ENCODE results near the gene ZNF425. TPM values are rescaled to one million over a fixed set of nuclear protein-coding genes. Genes with fewer than 3 reads are reported as not detected.
"Not testable (repeated sequence)": the region's sequence is repeated elsewhere in the genome, so short reads cannot be mapped to it uniquely, and the experiment has no call there.

Gene ZNF425
- total RNA-seq, 1 donor from 2014 or later: 15.7 TPM

DNA sequence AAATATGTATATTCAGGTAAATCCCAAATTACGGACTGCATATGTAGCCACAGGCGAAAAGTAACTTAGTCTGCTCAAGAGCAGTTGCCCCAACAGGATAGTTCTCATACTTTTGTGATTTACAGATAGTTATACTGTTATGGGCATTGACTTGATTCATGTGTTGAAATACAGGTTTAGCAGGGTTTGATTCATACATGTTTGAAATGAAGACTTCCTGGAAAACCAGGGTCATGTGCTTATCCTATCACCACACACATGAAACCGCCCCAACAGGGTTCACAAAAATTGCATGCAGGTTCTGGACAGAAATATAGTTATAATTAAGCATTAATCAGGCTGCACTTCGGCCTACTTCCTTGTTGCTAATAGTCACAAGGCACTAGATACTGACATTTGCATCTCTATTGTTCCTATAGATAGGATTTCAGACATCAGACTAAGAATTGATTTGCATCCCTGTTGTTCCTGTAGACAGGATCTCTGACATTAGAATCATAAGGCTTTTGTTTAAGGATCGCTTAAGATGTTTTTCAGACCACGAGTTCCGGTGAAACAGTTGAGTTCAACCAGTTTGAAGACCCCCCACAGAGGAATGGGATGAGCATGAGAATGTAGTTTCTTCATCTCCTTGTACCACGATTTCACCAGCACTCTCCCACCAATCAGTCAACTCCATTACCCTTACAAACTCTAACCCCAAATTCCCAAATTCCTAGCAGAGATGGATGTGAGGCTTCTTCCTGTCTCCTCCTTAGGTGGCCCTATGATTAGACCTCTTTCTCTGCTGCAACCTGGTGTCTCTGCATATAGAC, 19.1 kb upstream of the ZNF425 start:
- peak overlapping the region; percentile 55 for H2AFZ ChIP-seq (replicated peaks)
- H3K9me3 ChIP-seq (ENCODE audit: low read depth): no peaks in the 10 kb centered on the region
- Mint-ChIP-seq H3K27ac (peak overlapping the region; percentile 43), H3K36me3 (no peaks in the 10 kb centered on the region), H3K4me1 (peaks cover 18% of the 10 kb centered on the region), H3K9me3 (no peaks in the 10 kb centered on the region), H3K27me3 (ENCODE audit: insufficient read depth, low read depth) (peaks cover 2% of the 10 kb centered on the region), H3K4me3 (peak overlapping the region; percentile 17)
- peak; percentile 16 for DNase-seq (ENCODE audit: low spot score)
- peaks cover 29% of the 10 kb centered on the region for H3K79me2 ChIP-seq (ENCODE audit: low read depth)
- peaks cover 21% of the 10 kb centered on the region for H4K20me1 ChIP-seq (ENCODE audit: low read depth)
- peaks cover 3% of the 10 kb centered on the region for H3K4me1 ChIP-seq
- H3K36me3 ChIP-seq: no peaks in the 10 kb centered on the region
- no peak overlapping the region for H3K4me3 ChIP-seq
- TF ChIP-seq, protein P1, sequence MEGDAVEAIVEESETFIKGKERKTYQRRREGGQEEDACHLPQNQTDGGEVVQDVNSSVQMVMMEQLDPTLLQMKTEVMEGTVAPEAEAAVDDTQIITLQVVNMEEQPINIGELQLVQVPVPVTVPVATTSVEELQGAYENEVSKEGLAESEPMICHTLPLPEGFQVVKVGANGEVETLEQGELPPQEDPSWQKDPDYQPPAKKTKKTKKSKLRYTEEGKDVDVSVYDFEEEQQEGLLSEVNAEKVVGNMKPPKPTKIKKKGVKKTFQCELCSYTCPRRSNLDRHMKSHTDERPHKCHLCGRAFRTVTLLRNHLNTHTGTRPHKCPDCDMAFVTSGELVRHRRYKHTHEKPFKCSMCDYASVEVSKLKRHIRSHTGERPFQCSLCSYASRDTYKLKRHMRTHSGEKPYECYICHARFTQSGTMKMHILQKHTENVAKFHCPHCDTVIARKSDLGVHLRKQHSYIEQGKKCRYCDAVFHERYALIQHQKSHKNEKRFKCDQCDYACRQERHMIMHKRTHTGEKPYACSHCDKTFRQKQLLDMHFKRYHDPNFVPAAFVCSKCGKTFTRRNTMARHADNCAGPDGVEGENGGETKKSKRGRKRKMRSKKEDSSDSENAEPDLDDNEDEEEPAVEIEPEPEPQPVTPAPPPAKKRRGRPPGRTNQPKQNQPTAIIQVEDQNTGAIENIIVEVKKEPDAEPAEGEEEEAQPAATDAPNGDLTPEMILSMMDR (IDR thresholded peaks at IDR 0.05): no peak
- no peak for TF ChIP-seq EZH2phosphoT487 (IDR thresholded peaks at IDR 0.05)
- no peak for TF ChIP-seq EZH2 (IDR thresholded peaks at IDR 0.05)
- no peak overlapping the region for H3K27ac ChIP-seq
- peaks cover 22% of the 10 kb centered on the region for H3F3A ChIP-seq (ENCODE audit: low read depth)
- H3K4me2 ChIP-seq: no peak overlapping the region
- no peaks in the 10 kb centered on the region for H3K27me3 ChIP-seq
- H3K9ac ChIP-seq: no peak overlapping the region

DNA sequence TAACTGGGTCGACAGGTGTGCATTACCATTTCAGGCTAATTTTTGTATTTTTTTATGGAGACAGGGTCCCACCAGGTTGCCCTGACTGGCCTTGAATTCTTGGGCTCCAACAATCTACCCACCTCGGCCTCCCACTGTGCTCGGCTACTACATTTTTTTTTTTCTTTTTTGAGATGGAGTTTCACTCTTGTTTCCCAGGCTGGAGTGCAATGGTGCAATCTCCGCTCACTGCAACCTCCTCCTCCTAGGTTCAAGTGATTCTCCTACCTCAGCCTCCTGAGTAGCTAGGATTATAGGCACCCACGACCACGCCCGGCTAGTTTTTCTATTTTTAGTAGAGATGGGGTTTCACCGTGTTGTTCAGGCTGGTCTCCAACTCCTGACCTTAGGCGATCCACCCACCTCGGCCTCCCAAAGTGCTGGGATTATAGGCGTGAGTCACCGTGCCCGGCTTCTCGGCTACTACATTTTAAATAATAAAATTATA, 18.4 kb upstream of the ZNF425 start:
- H3K4me3 Mint-ChIP-seq, H3K9ac ChIP-seq: not testable (repeated sequence)

DNA sequence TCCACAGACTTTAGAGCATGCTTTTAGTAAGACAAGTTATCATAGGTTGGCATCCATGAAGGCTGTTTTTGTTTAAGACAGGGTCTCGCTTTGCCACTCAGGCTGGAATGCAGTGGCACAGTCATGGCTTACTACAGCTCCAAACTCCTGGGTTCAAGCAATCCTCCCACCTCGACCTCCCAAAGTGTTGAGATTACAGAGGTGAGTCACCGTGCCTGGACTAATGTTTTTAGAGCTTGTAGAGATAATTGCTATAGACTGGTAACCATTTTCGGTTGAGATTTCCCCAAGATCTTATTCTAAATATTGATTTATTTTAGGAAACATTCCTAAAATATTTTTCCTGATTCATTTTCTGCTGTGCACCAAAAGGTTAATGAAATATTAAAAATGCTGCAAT, 15.8 kb upstream of the ZNF425 start:
- Histone ChIP-seq H3F3A (ENCODE audit: low read depth) (peaks cover 15% of the 10 kb centered on the region), H3K27me3 (no peaks in the 10 kb centered on the region), H3K79me2 (ENCODE audit: low read depth) (no peaks in the 10 kb centered on the region), H3K9me3 (ENCODE audit: low read depth) (no peaks in the 10 kb centered on the region), H4K20me1 (ENCODE audit: low read depth) (no peaks in the 10 kb centered on the region), H3K36me3 (no peaks in the 10 kb centered on the region), H3K4me3 (no peak overlapping the region), H2AFZ (replicated peaks) (no peak overlapping the region), H3K27ac (no peak overlapping the region), H3K4me2 (no peak overlapping the region), H3K4me1 (no peaks in the 10 kb centered on the region), H3K9ac (no peak overlapping the region)
- peaks cover 10% of the 10 kb centered on the region for H3K4me1 Mint-ChIP-seq
- peaks cover 2% of the 10 kb centered on the region for H3K36me3 Mint-ChIP-seq
- no peaks in the 10 kb centered on the region for H3K9me3 Mint-ChIP-seq
- TF ChIP-seq, protein P1 (IDR thresholded peaks at IDR 0.05): no peak
- no peak for TF ChIP-seq EZH2 (IDR thresholded peaks at IDR 0.05)
- H3K27me3 Mint-ChIP-seq (ENCODE audit: insufficient read depth, low read depth): peaks cover 2% of the 10 kb centered on the region
- no peak overlapping the region for H3K4me3 Mint-ChIP-seq
- no peak for DNase-seq (ENCODE audit: low spot score)
- no peak overlapping the region for H3K27ac Mint-ChIP-seq

More for the DNA sequence above, 18.4 kb upstream of the ZNF425 start:
- H3K4me1 Mint-ChIP-seq: peaks cover 18% of the 10 kb centered on the region
- H3K36me3 Mint-ChIP-seq; H3K27ac Mint-ChIP-seq; H3K9me3 ChIP-seq (ENCODE audit: low read depth); H3K4me3 ChIP-seq; H3K27me3 Mint-ChIP-seq (ENCODE audit: insufficient read depth, low read depth); H3K9me3 Mint-ChIP-seq; H3K27me3 ChIP-seq; H3K4me1 ChIP-seq; H3K36me3 ChIP-seq; H3K4me2 ChIP-seq; DNase-seq (ENCODE audit: low spot score); H3K27ac ChIP-seq: not testable (repeated sequence)
- peaks cover 22% of the 10 kb centered on the region for H3F3A ChIP-seq (ENCODE audit: low read depth)
- H2AFZ ChIP-seq (replicated peaks): peak overlapping the region; percentile 9
- H3K79me2 ChIP-seq (ENCODE audit: low read depth): peaks cover 21% of the 10 kb centered on the region
- H4K20me1 ChIP-seq (ENCODE audit: low read depth): peaks cover 14% of the 10 kb centered on the region

DNA sequence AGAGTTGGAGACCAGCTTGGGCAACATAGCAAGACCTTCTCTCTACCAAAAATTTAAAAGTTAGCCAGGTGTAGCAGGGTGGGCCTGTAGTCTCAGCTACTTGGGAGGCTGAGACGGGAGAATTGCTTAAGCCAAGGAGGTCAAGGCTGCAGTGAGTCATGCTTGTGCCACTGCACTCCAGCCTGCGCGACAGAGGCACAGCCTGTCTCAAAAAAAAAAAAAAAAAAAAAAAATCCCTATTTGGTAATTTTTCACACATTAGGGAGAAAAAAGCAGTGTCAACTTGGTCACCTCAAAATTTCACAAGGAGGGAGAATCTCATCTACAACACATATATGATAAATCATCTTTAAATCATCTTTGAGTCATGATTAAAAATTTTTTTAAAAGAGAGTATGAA, 14.7 kb upstream of the ZNF425 start:
- Mint-ChIP-seq H3K27ac (no peak overlapping the region), H3K4me3 (no peak overlapping the region), H3K36me3 (peaks cover 2% of the 10 kb centered on the region), H3K9me3 (no peaks in the 10 kb centered on the region), H3K4me1 (peaks cover 8% of the 10 kb centered on the region), H3K27me3 (ENCODE audit: insufficient read depth, low read depth) (peaks cover 2% of the 10 kb centered on the region)
- no peak overlapping the region for H3K4me3 ChIP-seq
- no peaks in the 10 kb centered on the region for H3K9me3 ChIP-seq (ENCODE audit: low read depth)
- no peak overlapping the region for H3K9ac ChIP-seq
- no peaks in the 10 kb centered on the region for H3K36me3 ChIP-seq
- no peak overlapping the region for H2AFZ ChIP-seq (replicated peaks)
- H3K4me2 ChIP-seq: no peak overlapping the region
- no peak overlapping the region for H3K27ac ChIP-seq
- no peaks in the 10 kb centered on the region for H3K27me3 ChIP-seq
- TF ChIP-seq EZH2phosphoT487 (IDR thresholded peaks at IDR 0.05) (no peak), EZH2 (IDR thresholded peaks at IDR 0.05) (no peak)
- TF ChIP-seq, protein P1 (IDR thresholded peaks at IDR 0.05): no peak
- H3F3A ChIP-seq (ENCODE audit: low read depth): peaks cover 9% of the 10 kb centered on the region
- H4K20me1 ChIP-seq (ENCODE audit: low read depth): no peaks in the 10 kb centered on the region
- DNase-seq (ENCODE audit: low spot score): no peak
- no peaks in the 10 kb centered on the region for H3K4me1 ChIP-seq
- no peaks in the 10 kb centered on the region for H3K79me2 ChIP-seq (ENCODE audit: low read depth)
